Measurements from ENCODE around the gene RLN3.

Gene RLN3

GRCh38 chr19:14056069-14056666 lies 28.2 kb downstream of the RLN3 start:
- DNase-seq: no peak

- DNase-seq: no peak
Measured at GRCh38 chr19:14056741-14057356, 28.9 kb downstream of the RLN3 start.

GRCh38 chr19:14058182-14059092 lies 30.5 kb downstream of the RLN3 start:
- DNase-seq: no peak

GRCh38 chr19:14059093-14059480 lies 31.1 kb downstream of the RLN3 start:
- DNase-seq: peak; percentile 62 to 68

GRCh38 chr19:14059652-14060155 lies 31.8 kb downstream of the RLN3 start:
- no peak for DNase-seq

GRCh38 chr19:14061081-14061749 lies 33.3 kb downstream of the RLN3 start:
- no peak for DNase-seq

GRCh38 chr19:14061751-14062557 lies 34.0 kb downstream of the RLN3 start, which contains the start of gene PALM3:
Gene PALM3 (minus strand): TSS chr19:14062076. CDS start chr19:14061980, 96 bp downstream.
- no peak for DNase-seq

- no peak for DNase-seq
Measured at GRCh38 chr19:14062558-14062855, 34.6 kb downstream of the RLN3 start.

- no peak for DNase-seq
Measured at GRCh38 chr19:14063105-14063504, 35.2 kb downstream of the RLN3 start.

- DNase-seq: no peak
Measured at GRCh38 chr19:14066134-14066533, 38.2 kb downstream of the RLN3 start.

GRCh38 chr19:14070268-14071050 lies 42.5 kb downstream of the RLN3 start:
- no peak for DNase-seq

GRCh38 chr19:14072535-14073260 lies 44.8 kb downstream of the RLN3 start, which contains the start of gene MISP3:
Gene MISP3 (plus strand): TSS chr19:14072786. CDS start chr19:14073310, 524 bp downstream.
- peak; percentile 39 to 54 for DNase-seq

GRCh38 chr19:14073261-14073924 lies 45.4 kb downstream of the RLN3 start:
- peak; percentile 78 to 80 for DNase-seq

GRCh38 chr19:14073925-14074838 lies 46.2 kb downstream of the RLN3 start:
- DNase-seq: peak; percentile 51

- DNase-seq: no peak
Measured at GRCh38 chr19:14078411-14078810, 50.5 kb downstream of the RLN3 start.
